ENCODE measurements around the gene PSMG4. TPM values are rescaled to one million over a fixed set of nuclear protein-coding genes. Genes with fewer than 3 reads are reported as not detected.

PSMG4 gene
- total and polyA plus RNA-seq, 2 of the 8 experiments (the other 6 are each of a cell fraction or from before 2014, with no cell fraction given), result 40.6 to 113 TPM

DNA sequence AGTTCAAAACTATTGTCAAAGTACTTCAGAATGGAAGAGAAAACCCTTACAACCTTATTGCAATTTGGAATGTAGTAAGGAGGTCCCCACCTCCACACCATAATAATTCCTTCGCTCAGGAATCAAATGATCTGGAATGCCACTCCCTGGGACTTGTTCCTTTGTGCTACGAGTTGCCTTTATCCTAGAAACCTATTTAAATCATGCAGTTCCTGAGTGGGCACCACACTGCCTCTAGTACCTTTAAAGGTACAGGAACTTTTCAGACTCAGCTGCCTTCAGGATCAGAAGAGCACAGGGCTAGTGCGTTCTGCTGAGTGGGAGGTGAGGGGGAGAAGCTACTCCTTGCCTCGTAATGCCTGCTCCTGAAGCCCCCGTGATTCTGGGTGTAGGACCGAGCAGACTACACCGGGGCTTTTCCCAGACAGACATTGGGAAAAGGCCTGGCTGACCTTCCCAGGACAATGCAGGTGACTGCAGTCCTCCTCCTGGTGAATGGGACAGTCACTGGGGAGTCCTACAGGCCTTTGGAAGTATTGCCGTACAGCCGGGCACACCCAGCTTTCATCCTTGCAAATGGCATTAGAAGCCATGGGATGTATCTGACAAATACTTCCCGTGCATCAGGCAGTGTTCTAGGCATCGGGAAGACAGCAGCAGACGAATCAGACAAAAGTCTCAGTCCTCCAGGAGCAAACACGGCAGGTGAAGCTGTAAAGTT lies 19.5 kb upstream of the PSMG4 start:
- Histone ChIP-seq H3K27ac (ENCODE audit: low read depth, low read length) (no peak overlapping the region), H2AFZ (ENCODE audit: low read length) (no peak overlapping the region), H3K14ac (ENCODE audit: insufficient read length) (no peak overlapping the region), H2BK120ac (replicated peaks; ENCODE audit: low read depth, low read length) (no peak overlapping the region), H2AK5ac (ENCODE audit: low read depth, low read length) (no peak overlapping the region; the same call in 1 of the 2 replicates), H3K23me2 (ENCODE audit: low read depth, low read length) (no peaks in the 10 kb centered on the region), H3K4me1 (replicated peaks in 1 of 4; ENCODE audit: control insufficient read depth in 3 of 4, insufficient read depth in 4 of 4, low read length in 3 of 4) (peaks cover 0 to 5% (median 0%) of the 10 kb centered on the region in 4 experiments; a peak in 3 of 7 replicates), H3K4me3 (ENCODE audit: extremely low read depth in 1 of 4, insufficient read depth in 2 of 4, low read depth in 3 of 4, low read length in 4 of 4) (no peak overlapping the region), H4K5ac (ENCODE audit: insufficient read length, low read depth, low read length) (no peak overlapping the region), H3K23ac (ENCODE audit: insufficient read length) (no peak overlapping the region), H3K56ac (replicated peaks; ENCODE audit: insufficient read length, low read depth, low read length) (no peak overlapping the region), H3K79me2 (ENCODE audit: control insufficient read depth in 1 of 2, insufficient read depth in 2 of 2, low read length in 2 of 2) (no peaks in the 10 kb centered on the region), H2BK20ac (ENCODE audit: low read length) (0 out of 2 replicates have a peak overlapping the region, but pooled peaks have one; percentile 32), H3K4me2 (ENCODE audit: insufficient read depth in 1 of 2, low read depth in 2 of 2, low read length in 2 of 2) (no peak overlapping the region), H3K27me3 (replicated peaks in 1 of 4; ENCODE audit: control insufficient read depth in 3 of 4, extremely low read depth in 1 of 4, insufficient read depth in 3 of 4, low read length in 3 of 4) (no peaks in the 10 kb centered on the region), H4K20me1 (replicated peaks in 1 of 2; ENCODE audit: control insufficient read depth in 1 of 2, insufficient read depth in 2 of 2, low read length in 2 of 2) (no peaks in the 10 kb centered on the region), H4K8ac (ENCODE audit: extremely low read depth, insufficient read depth, low read length) (no peak overlapping the region), H2BK5ac (ENCODE audit: low read depth, low read length) (no peak overlapping the region; the same call in 1 of the 2 replicates), H3K79me1 (ENCODE audit: low read depth, low read length) (no peaks in the 10 kb centered on the region; the same call in 1 of the 2 replicates), H4K91ac (replicated peaks; ENCODE audit: insufficient read length, low read length) (no peak overlapping the region), H3K36me3 (ENCODE audit: control insufficient read depth in 2 of 4, insufficient read depth in 4 of 4, low read length in 3 of 4) (no peaks in the 10 kb centered on the region), H3K9ac (replicated peaks in 1 of 4; ENCODE audit: extremely low read depth in 1 of 4, low read depth in 3 of 4, low read length in 3 of 4) (no peak overlapping the region), H2BK12ac (ENCODE audit: low read depth, low read length) (0 out of 2 replicates have a peak overlapping the region, but pooled peaks have one; percentile 68), H3K4ac (replicated peaks; ENCODE audit: insufficient read length, low read depth, low read length) (no peak overlapping the region), H3K18ac (ENCODE audit: extremely low read depth, low read length) (no peak overlapping the region; the same call in 1 of the 2 replicates), H3K9me3 (ENCODE audit: insufficient read depth in 2 of 2, low read depth in 1 of 2, low read length in 1 of 2) (no peaks in the 10 kb centered on the region), H2BK15ac (ENCODE audit: low read length) (peak overlapping the region; percentile 97; the same call in 1 of the 2 replicates)
- WGBS, 2 experiments (ENCODE audit: extremely low coverage in 1 of 2, insufficient coverage in 1 of 2, insufficient read length in 1 of 2, insufficient replicate concordance in 2 of 2, low coverage in 1 of 2, low lambda C conversion rate in 2 of 2, missing lambda C conversion rate in 1 of 2), result 80% methylated on average over 13 of the region's 13 CpGs; no CpG with 5 or more reads in 1 of the 2 experiments
- no peak for DNase-seq (ENCODE audit: low read depth in 1 of 2, low spot score in 2 of 2)
- POLR2A ChIA-PET (ENCODE audit: partially characterized antibody), result interaction anchor here (0.9 to 3.4 kb wide), 7 partner anchors 8 to 89 kb away, joined by 3 to 15 read pairs (median 5); partner anchors contain the start of gene TUBB2B
- FAIRE-seq, result no peak
- CTCF ChIA-PET (ENCODE audit: partially characterized antibody), result interaction anchor here (0.7 to 17.3 kb wide), 20 partner anchors 8 to 209 kb away, joined by 3 to 263 read pairs (median 5); partner anchors contain the start of gene TUBB2A
- TF ChIP-seq RAD21 (IDR thresholded peaks at IDR 0.05 in 1 of 2, conservative IDR thresholded peaks at IDR 0.05 in 1 of 2; ENCODE audit: low read depth in 2 of 2, low read length in 2 of 2), result peak; percentile 47 to 67

Measured in H1 (cell line).